HEK293 (cell line): ENCODE data around the gene ITGB8.

Experiments used
- FEZF1 ChIP-seq: fragments of 450-650 bp; formaldehyde crosslinking; IDR thresholded peaks from 2 replicates; pipeline ENCODE4 v1.5.1; 2016; ENCODE audit warnings: missing biosample characterization, missing genetic modification characterization
- MYNN ChIP-seq: fragments of 450-650 bp; formaldehyde crosslinking; IDR thresholded peaks from 2 replicates; pipeline ENCODE4 v1.5.1; 2016; ENCODE audit warnings: missing biosample characterization, missing genetic modification characterization, borderline replicate concordance
- SCRT1 ChIP-seq: fragments of 450-650 bp; formaldehyde crosslinking; IDR thresholded peaks from 2 replicates; pipeline ENCODE4 v1.5.1; 2016; ENCODE audit warnings: missing biosample characterization, missing genetic modification characterization, borderline replicate concordance
- YY1 ChIP-seq: fragments of 450-650 bp; formaldehyde crosslinking; IDR thresholded peaks from 2 replicates; pipeline ENCODE4 v1.5.1; 2018; ENCODE audit warnings: missing biosample characterization, missing genetic modification characterization
- ZNF138 ChIP-seq: fragments of 450-650 bp; formaldehyde crosslinking; IDR thresholded peaks from 2 replicates; pipeline ENCODE4 v1.5.1; 2016; ENCODE audit warnings: missing biosample characterization, missing genetic modification characterization, borderline replicate concordance
- ZNF140 ChIP-seq: fragments of 450-650 bp; formaldehyde crosslinking; IDR thresholded peaks from 2 replicates; pipeline ENCODE4 v1.5.1; 2016; ENCODE audit warnings: missing biosample characterization, missing genetic modification characterization
- ZNF473 ChIP-seq: fragments of 450-650 bp; formaldehyde crosslinking; IDR thresholded peaks from 2 replicates; pipeline ENCODE4 v1.5.1; 2017; ENCODE audit warnings: missing biosample characterization, missing genetic modification characterization
- ZNF777 ChIP-seq: fragments of 450-650 bp; formaldehyde crosslinking; IDR thresholded peaks from 2 replicates; pipeline ENCODE4 v1.5.1; 2017; ENCODE audit warnings: missing biosample characterization, missing genetic modification characterization, borderline replicate concordance
- TF ChIP-seq, protein P1 (sequence below): fragments of 450-650 bp; formaldehyde crosslinking; optimal IDR thresholded peaks from 2 replicates; pipeline ENCODE3; 2016; ENCODE audit warnings: missing biosample characterization, mild to moderate bottlenecking, missing genetic modification characterization
- TF ChIP-seq, protein P2 (sequence below): fragments of 450-650 bp; formaldehyde crosslinking; IDR thresholded peaks from 2 replicates; pipeline ENCODE4 v1.5.1; 2016; ENCODE audit warnings: missing biosample characterization, missing genetic modification characterization
- TF ChIP-seq, protein P3 (sequence below): fragments of 450-650 bp; formaldehyde crosslinking; IDR thresholded peaks from 2 replicates; pipeline ENCODE4 v1.5.0; 2017; ENCODE audit warnings: missing biosample characterization, missing genetic modification characterization, borderline replicate concordance
- TF ChIP-seq, protein P4 (sequence below): fragments of 450-650 bp; formaldehyde crosslinking; IDR thresholded peaks from 2 replicates; pipeline ENCODE4 v1.5.1; 2017; ENCODE audit warnings: missing biosample characterization, missing genetic modification characterization
- TF ChIP-seq, protein P5 (sequence below): fragments of 450-650 bp; formaldehyde crosslinking; IDR thresholded peaks from 2 replicates; pipeline ENCODE4 v1.5.1; 2017; ENCODE audit warnings: missing biosample characterization, missing genetic modification characterization

DNA sequence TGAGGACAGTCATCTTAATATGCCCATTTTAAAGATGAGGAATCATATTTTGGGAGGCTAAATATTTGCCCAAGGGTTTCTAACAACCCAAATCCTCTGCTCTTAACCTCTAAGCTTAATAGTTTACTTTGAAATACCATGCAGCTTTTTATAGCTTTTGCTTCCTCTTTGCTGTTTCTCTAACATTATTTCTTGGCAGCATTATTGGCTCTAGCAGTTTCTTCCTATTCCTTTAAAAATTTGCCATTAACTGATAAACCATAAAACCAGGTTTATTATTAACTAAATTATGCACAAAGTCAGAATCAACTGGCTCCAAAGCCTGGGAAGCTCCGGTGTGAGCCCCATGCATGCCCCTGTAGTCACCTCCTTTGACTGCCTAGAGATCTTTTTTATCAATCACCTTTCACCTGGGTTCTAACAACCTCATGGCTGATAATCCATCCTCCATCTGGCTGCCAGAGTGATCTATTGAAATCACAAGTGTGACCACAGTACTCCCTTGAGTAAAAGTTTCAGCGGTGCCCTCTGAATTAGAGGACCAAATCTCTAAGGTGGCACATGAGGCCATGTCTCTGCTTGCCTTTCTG, 62.4 kb downstream of the ITGB8 start:
- TF ChIP-seq, protein P1, sequence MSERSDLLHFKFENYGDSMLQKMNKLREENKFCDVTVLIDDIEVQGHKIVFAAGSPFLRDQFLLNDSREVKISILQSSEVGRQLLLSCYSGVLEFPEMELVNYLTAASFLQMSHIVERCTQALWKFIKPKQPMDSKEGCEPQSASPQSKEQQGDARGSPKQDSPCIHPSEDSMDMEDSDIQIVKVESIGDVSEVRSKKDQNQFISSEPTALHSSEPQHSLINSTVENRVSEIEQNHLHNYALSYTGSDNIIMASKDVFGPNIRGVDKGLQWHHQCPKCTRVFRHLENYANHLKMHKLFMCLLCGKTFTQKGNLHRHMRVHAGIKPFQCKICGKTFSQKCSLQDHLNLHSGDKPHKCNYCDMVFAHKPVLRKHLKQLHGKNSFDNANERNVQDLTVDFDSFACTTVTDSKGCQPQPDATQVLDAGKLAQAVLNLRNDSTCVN (tag by site-specific recombination): no peak
- TF ChIP-seq, protein P2, sequence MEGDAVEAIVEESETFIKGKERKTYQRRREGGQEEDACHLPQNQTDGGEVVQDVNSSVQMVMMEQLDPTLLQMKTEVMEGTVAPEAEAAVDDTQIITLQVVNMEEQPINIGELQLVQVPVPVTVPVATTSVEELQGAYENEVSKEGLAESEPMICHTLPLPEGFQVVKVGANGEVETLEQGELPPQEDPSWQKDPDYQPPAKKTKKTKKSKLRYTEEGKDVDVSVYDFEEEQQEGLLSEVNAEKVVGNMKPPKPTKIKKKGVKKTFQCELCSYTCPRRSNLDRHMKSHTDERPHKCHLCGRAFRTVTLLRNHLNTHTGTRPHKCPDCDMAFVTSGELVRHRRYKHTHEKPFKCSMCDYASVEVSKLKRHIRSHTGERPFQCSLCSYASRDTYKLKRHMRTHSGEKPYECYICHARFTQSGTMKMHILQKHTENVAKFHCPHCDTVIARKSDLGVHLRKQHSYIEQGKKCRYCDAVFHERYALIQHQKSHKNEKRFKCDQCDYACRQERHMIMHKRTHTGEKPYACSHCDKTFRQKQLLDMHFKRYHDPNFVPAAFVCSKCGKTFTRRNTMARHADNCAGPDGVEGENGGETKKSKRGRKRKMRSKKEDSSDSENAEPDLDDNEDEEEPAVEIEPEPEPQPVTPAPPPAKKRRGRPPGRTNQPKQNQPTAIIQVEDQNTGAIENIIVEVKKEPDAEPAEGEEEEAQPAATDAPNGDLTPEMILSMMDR (tag by site-specific recombination): no peak
- no peak for TF ChIP-seq YY1 (tag by site-specific recombination)
- TF ChIP-seq, protein P3, sequence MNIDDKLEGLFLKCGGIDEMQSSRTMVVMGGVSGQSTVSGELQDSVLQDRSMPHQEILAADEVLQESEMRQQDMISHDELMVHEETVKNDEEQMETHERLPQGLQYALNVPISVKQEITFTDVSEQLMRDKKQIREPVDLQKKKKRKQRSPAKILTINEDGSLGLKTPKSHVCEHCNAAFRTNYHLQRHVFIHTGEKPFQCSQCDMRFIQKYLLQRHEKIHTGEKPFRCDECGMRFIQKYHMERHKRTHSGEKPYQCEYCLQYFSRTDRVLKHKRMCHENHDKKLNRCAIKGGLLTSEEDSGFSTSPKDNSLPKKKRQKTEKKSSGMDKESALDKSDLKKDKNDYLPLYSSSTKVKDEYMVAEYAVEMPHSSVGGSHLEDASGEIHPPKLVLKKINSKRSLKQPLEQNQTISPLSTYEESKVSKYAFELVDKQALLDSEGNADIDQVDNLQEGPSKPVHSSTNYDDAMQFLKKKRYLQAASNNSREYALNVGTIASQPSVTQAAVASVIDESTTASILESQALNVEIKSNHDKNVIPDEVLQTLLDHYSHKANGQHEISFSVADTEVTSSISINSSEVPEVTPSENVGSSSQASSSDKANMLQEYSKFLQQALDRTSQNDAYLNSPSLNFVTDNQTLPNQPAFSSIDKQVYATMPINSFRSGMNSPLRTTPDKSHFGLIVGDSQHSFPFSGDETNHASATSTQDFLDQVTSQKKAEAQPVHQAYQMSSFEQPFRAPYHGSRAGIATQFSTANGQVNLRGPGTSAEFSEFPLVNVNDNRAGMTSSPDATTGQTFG (tag by site-specific recombination): no peak
- no peak for TF ChIP-seq MYNN (tag by site-specific recombination)
- no peak for TF ChIP-seq FEZF1
- TF ChIP-seq, protein P4, sequence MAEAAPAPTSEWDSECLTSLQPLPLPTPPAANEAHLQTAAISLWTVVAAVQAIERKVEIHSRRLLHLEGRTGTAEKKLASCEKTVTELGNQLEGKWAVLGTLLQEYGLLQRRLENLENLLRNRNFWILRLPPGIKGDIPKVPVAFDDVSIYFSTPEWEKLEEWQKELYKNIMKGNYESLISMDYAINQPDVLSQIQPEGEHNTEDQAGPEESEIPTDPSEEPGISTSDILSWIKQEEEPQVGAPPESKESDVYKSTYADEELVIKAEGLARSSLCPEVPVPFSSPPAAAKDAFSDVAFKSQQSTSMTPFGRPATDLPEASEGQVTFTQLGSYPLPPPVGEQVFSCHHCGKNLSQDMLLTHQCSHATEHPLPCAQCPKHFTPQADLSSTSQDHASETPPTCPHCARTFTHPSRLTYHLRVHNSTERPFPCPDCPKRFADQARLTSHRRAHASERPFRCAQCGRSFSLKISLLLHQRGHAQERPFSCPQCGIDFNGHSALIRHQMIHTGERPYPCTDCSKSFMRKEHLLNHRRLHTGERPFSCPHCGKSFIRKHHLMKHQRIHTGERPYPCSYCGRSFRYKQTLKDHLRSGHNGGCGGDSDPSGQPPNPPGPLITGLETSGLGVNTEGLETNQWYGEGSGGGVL (tag by site-specific recombination): no peak
- TF ChIP-seq, protein P5, sequence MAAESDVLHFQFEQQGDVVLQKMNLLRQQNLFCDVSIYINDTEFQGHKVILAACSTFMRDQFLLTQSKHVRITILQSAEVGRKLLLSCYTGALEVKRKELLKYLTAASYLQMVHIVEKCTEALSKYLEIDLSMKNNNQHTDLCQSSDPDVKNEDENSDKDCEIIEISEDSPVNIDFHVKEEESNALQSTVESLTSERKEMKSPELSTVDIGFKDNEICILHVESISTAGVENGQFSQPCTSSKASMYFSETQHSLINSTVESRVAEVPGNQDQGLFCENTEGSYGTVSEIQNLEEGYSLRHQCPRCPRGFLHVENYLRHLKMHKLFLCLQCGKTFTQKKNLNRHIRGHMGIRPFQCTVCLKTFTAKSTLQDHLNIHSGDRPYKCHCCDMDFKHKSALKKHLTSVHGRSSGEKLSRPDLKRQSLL (tag by site-specific recombination): no peak
- no peak for TF ChIP-seq SCRT1 (tag by site-specific recombination)
- TF ChIP-seq ZNF138 (tag by site-specific recombination): no peak
- no peak for TF ChIP-seq ZNF777 (tag by site-specific recombination)
- no peak for TF ChIP-seq ZNF473 (tag by site-specific recombination)
- TF ChIP-seq ZNF140 (tag by site-specific recombination): no peak
